Measurements from ENCODE around the gene PGA3.

- TF ChIP-seq CTCF (IDR thresholded peaks at IDR 0.05) = no peak
- no peak for TF ChIP-seq POLR2A (IDR thresholded peaks at IDR 0.05)
Observed at GRCh38 chr11:61172888-61173287, 30.4 kb upstream of the PGA3 start.

Data from heart left ventricle (tissue), 13 donors.